Right lobe of liver (tissue), 4 donors: ENCODE measurements around the gene OR5H15.

Experiments used
- CTCF ChIP-seq, 4 donors: fragments of 200-600 bp in 3 of 4; fragments of 450-650 bp in 1 of 4; IDR thresholded peaks; one replicate each; pipeline versions ENCODE4 v1.5.1 to v1.8.0; 2016 to 2022; ENCODE audit warnings: antibody characterized with exemption in 4 of 4, mild to moderate bottlenecking in 2 of 4
- POLR2A ChIP-seq: fragments of 450-650 bp; IDR thresholded peaks from one replicate; pipeline ENCODE4 v1.6.1; 2017; ENCODE audit warnings: antibody characterized with exemption, mild to moderate bottlenecking
- donor health status: DM: no; HTN: no; CAD: no.
- donor health status: DM: no; HTN: no; CAD: no.
- donor health status: DM: no; HTN: yes; CAD: no.

- no peak for TF ChIP-seq CTCF (IDR thresholded peaks at IDR 0.05)
- no peak for TF ChIP-seq POLR2A
Observed at GRCh38 chr3:98185180-98185579, 18.7 kb downstream of the OR5H15 start.
